A673 (cell line): ENCODE results near the gene APBB2.

Experiments
- EZH2 ChIP-seq: fragments of 200-600 bp; sonication (generic); IDR thresholded peaks from 2 replicates; pipeline ENCODE4 v1.6.1; 2017; ENCODE audit warnings: borderline replicate concordance, low read depth, mild to moderate bottlenecking, mixed read lengths, antibody characterized with exemption, low read length; ENCODE audit not compliant: poor library complexity, severe bottlenecking
- TF ChIP-seq, protein P1 (sequence below): fragments of 300-800, 200-600 bp; sonication (generic); conservative IDR thresholded peaks from 2 replicates; pipeline ENCODE4 v1.5.1; 2017; ENCODE audit warnings: low read depth, mild to moderate bottlenecking, antibody characterized with exemption, low read length, moderate library complexity, mixed read lengths

DNA sequence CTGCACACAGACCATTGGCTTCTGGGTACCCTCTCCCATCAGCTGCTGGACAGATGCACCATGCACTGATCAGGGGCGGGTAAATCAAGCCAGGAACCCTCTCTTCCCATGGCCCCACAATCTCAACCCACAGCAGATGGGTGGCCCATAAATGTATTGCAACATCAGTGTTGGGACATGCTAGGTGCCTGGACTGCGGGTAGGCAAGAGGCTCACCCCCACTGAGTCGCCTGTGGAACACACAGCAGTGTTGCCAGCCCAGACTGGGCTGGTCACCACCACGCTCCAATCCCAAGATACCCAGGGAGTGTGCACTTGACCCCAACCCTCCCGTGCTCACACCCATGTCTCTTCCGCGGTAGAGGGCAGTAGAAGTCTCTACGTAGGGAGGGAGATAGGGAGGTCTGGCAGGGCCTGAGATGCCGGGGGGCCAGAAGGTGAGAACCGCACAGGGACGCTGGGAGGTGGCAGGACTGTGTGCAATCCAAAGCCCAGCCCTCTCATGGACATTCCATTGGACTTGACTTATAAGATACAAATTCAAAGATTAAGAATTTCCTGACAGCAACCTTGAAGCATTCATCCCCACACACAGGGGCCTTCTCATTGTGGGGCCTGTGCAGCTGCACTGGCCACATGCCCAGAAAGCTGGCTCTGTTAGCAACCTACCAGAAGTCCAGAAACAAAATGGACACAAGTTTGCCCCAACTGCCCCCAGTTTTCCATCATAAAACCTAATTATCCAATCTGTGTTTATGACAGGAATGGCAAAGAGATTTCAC lies 280.9 kb downstream of the APBB2 start:
- TF ChIP-seq EZH2, result no peak
- TF ChIP-seq, protein P1, sequence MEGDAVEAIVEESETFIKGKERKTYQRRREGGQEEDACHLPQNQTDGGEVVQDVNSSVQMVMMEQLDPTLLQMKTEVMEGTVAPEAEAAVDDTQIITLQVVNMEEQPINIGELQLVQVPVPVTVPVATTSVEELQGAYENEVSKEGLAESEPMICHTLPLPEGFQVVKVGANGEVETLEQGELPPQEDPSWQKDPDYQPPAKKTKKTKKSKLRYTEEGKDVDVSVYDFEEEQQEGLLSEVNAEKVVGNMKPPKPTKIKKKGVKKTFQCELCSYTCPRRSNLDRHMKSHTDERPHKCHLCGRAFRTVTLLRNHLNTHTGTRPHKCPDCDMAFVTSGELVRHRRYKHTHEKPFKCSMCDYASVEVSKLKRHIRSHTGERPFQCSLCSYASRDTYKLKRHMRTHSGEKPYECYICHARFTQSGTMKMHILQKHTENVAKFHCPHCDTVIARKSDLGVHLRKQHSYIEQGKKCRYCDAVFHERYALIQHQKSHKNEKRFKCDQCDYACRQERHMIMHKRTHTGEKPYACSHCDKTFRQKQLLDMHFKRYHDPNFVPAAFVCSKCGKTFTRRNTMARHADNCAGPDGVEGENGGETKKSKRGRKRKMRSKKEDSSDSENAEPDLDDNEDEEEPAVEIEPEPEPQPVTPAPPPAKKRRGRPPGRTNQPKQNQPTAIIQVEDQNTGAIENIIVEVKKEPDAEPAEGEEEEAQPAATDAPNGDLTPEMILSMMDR, result no peak
